ENCODE results near the gene HOXA6.

The HOXA6 gene

GRCh38 chr7:27128776-27129728 lies 18.5 kb downstream of the HOXA6 start:
- H3K9ac ChIP-seq (ENCODE audit: low read depth, low read length): no peak overlapping the region
- DNase-seq (no peak), ATAC-seq (ENCODE audit: insufficient read depth, low read depth) (no peak)
- H3K4me3 ChIP-seq (ENCODE audit: low read depth in 1 of 2, low read length in 2 of 2): no peak overlapping the region
- H3K9me3 ChIP-seq (ENCODE audit: insufficient read depth, low read length, severe bottlenecking): no peaks in the 10 kb centered on the region
- no peaks in the 10 kb centered on the region for H4K20me1 ChIP-seq (ENCODE audit: insufficient read depth, low read length)
- H3K4me1 ChIP-seq (ENCODE audit: insufficient read depth, low read length): no peaks in the 10 kb centered on the region
- H3K27ac ChIP-seq (ENCODE audit: low read length): no peak overlapping the region
- H3K4me2 ChIP-seq (ENCODE audit: insufficient read depth, low read length): no peak overlapping the region
- TF ChIP-seq, protein P1, sequence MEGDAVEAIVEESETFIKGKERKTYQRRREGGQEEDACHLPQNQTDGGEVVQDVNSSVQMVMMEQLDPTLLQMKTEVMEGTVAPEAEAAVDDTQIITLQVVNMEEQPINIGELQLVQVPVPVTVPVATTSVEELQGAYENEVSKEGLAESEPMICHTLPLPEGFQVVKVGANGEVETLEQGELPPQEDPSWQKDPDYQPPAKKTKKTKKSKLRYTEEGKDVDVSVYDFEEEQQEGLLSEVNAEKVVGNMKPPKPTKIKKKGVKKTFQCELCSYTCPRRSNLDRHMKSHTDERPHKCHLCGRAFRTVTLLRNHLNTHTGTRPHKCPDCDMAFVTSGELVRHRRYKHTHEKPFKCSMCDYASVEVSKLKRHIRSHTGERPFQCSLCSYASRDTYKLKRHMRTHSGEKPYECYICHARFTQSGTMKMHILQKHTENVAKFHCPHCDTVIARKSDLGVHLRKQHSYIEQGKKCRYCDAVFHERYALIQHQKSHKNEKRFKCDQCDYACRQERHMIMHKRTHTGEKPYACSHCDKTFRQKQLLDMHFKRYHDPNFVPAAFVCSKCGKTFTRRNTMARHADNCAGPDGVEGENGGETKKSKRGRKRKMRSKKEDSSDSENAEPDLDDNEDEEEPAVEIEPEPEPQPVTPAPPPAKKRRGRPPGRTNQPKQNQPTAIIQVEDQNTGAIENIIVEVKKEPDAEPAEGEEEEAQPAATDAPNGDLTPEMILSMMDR (IDR thresholded peaks at IDR 0.05; ENCODE audit: borderline replicate concordance, extremely low read depth, low read length, poor library complexity, severe bottlenecking): no peak
- no peak for TF ChIP-seq EZH2 (IDR thresholded peaks at IDR 0.05; ENCODE audit: borderline replicate concordance, low read depth, low read length, severe bottlenecking)
- H3K79me2 ChIP-seq (ENCODE audit: insufficient read depth, low read length): no peaks in the 10 kb centered on the region
- H2AFZ ChIP-seq (ENCODE audit: low read depth, low read length): no peak overlapping the region
- no peaks in the 10 kb centered on the region for H3K36me3 ChIP-seq (ENCODE audit: insufficient read depth, low read length)
- H3K27me3 ChIP-seq (ENCODE audit: insufficient read depth, low read length, poor library complexity): no peaks in the 10 kb centered on the region

DNA sequence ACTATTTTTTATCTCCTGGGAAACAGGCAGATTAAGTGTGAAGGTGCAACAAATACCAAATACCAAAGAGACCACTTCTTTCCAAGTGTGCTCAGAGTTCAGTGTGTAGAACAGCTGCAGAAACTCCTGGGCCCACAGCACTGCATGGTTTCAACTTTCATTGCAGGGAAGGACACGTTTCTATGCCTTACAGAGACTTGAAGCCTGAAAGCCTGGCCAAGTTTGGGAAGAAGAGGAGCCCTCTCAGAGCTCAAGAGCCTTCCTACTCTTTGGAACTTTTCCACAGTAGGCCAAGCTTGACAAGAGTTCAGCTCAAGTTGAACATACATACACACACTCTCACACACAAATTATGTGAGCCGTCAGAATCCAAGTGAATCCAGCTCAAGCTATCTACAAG lies 19.5 kb downstream of the HOXA6 start:
- ATAC-seq (ENCODE audit: insufficient read depth, low read depth) (no peak), DNase-seq (no peak)
- H3K4me1 ChIP-seq (ENCODE audit: insufficient read depth, low read length): no peaks in the 10 kb centered on the region
- no peak overlapping the region for H3K27ac ChIP-seq (ENCODE audit: low read length)
- H3K4me2 ChIP-seq (ENCODE audit: insufficient read depth, low read length): no peak overlapping the region
- H3K27me3 ChIP-seq (ENCODE audit: insufficient read depth, low read length, poor library complexity): no peaks in the 10 kb centered on the region
- H3K9me3 ChIP-seq (ENCODE audit: insufficient read depth, low read length, severe bottlenecking): no peaks in the 10 kb centered on the region
- no peaks in the 10 kb centered on the region for H3K79me2 ChIP-seq (ENCODE audit: insufficient read depth, low read length)
- no peaks in the 10 kb centered on the region for H3K36me3 ChIP-seq (ENCODE audit: insufficient read depth, low read length)
- TF ChIP-seq, protein P1 (IDR thresholded peaks at IDR 0.05; ENCODE audit: borderline replicate concordance, extremely low read depth, low read length, poor library complexity, severe bottlenecking): no peak
- no peak for TF ChIP-seq EZH2 (IDR thresholded peaks at IDR 0.05; ENCODE audit: borderline replicate concordance, low read depth, low read length, severe bottlenecking)
- no peak overlapping the region for H3K4me3 ChIP-seq (ENCODE audit: low read depth in 1 of 2, low read length in 2 of 2)
- no peak overlapping the region for H2AFZ ChIP-seq (ENCODE audit: low read depth, low read length)
- no peak overlapping the region for H3K9ac ChIP-seq (ENCODE audit: low read depth, low read length)
- no peaks in the 10 kb centered on the region for H4K20me1 ChIP-seq (ENCODE audit: insufficient read depth, low read length)

- H3K4me1 ChIP-seq (ENCODE audit: insufficient read depth, low read length): no peaks in the 10 kb centered on the region
- no peaks in the 10 kb centered on the region for H3K27me3 ChIP-seq (ENCODE audit: insufficient read depth, low read length, poor library complexity)
Measured at GRCh38 chr7:27126596-27127327, 20.8 kb downstream of the HOXA6 start.

More at GRCh38 chr7:27126596-27127327, 20.8 kb downstream of the HOXA6 start:
- no peaks in the 10 kb centered on the region for H3K9me3 ChIP-seq (ENCODE audit: insufficient read depth, low read length, severe bottlenecking)
- no peak for TF ChIP-seq EZH2 (IDR thresholded peaks at IDR 0.05; ENCODE audit: borderline replicate concordance, low read depth, low read length, severe bottlenecking)
- TF ChIP-seq, protein P1 (IDR thresholded peaks at IDR 0.05; ENCODE audit: borderline replicate concordance, extremely low read depth, low read length, poor library complexity, severe bottlenecking): no peak
- H2AFZ ChIP-seq (ENCODE audit: low read depth, low read length): no peak overlapping the region
- H3K4me2 ChIP-seq (ENCODE audit: insufficient read depth, low read length): no peak overlapping the region
- H3K9ac ChIP-seq (ENCODE audit: low read depth, low read length): no peak overlapping the region
- H4K20me1 ChIP-seq (ENCODE audit: insufficient read depth, low read length): no peaks in the 10 kb centered on the region
- no peaks in the 10 kb centered on the region for H3K36me3 ChIP-seq (ENCODE audit: insufficient read depth, low read length)
- ATAC-seq (ENCODE audit: insufficient read depth, low read depth) (no peak), DNase-seq (no peak)
- H3K79me2 ChIP-seq (ENCODE audit: insufficient read depth, low read length): no peaks in the 10 kb centered on the region
- no peak overlapping the region for H3K4me3 ChIP-seq (ENCODE audit: low read depth in 1 of 2, low read length in 2 of 2)
- H3K27ac ChIP-seq (ENCODE audit: low read length): no peak overlapping the region

All from DND-41 (cell line).